NCI-H146 (cell line): Measurements from ENCODE around the gene ESRRA.

Experiments
- DNase-seq: peaks from one replicate; lab custom pipeline; 2025; lab: John Stamatoyannopoulos, UW

ESRRA gene

GRCh38 chr11:64275031-64275800 lies 30.1 kb upstream of the ESRRA start:
- DNase-seq: no peak

GRCh38 chr11:64275841-64276240 lies 29.5 kb upstream of the ESRRA start:
- no peak for DNase-seq

GRCh38 chr11:64276653-64277431 lies 28.5 kb upstream of the ESRRA start:
- DNase-seq: no peak

GRCh38 chr11:64278576-64279190 lies 26.6 kb upstream of the ESRRA start:
- DNase-seq: no peak

- DNase-seq: no peak
These were observed 23.2 kb upstream of the ESRRA start for GRCh38 chr11:64281957-64282770.

- DNase-seq: no peak
These were observed 22.2 kb upstream of the ESRRA start for GRCh38 chr11:64283092-64283491.

GRCh38 chr11:64284048-64284961 lies 21.0 kb upstream of the ESRRA start, which contains the start of gene BAD:
BAD (minus strand) TSS chr11:64284665; CDS start chr11:64284368, 297 bp downstream.
- DNase-seq: peak; percentile 93

- DNase-seq: peak; percentile 88
These were observed 20.1 kb upstream of the ESRRA start, which contains the start of gene GPR137 for GRCh38 chr11:64284962-64285884. GPR137 (plus strand) TSS chr11:64285848; CDS start chr11:64286525, 677 bp downstream.

- peak; percentile 47 for DNase-seq
These were observed 19.2 kb upstream of the ESRRA start for GRCh38 chr11:64285885-64286800.

GRCh38 chr11:64286801-64287159 lies 18.5 kb upstream of the ESRRA start:
- DNase-seq: no peak

- no peak for DNase-seq
These were observed 17.5 kb upstream of the ESRRA start for GRCh38 chr11:64287676-64288352.

GRCh38 chr11:64288353-64288750 lies 17.0 kb upstream of the ESRRA start:
- DNase-seq: no peak

GRCh38 chr11:64289002-64289564 lies 16.2 kb upstream of the ESRRA start:
- no peak for DNase-seq

- no peak for DNase-seq
These were observed 14.7 kb upstream of the ESRRA start for GRCh38 chr11:64290352-64291261.

GRCh38 chr11:64291262-64291751 lies 14.0 kb upstream of the ESRRA start, which contains the start of gene KCNK4:
KCNK4 (plus strand) TSS chr11:64291302; CDS start chr11:64293019, 1,717 bp downstream.
- DNase-seq: no peak

- no peak for DNase-seq
These were observed 13.4 kb upstream of the ESRRA start for GRCh38 chr11:64291752-64292459.
